Kidney glomerular epithelial cell (primary cell): Measurements from ENCODE around the gene SEC31B.

ENCODE experiments used
- DNase-seq: peaks from one replicate; lab custom pipeline; 2025; lab: John Stamatoyannopoulos, UW

SEC31B gene, protein sequence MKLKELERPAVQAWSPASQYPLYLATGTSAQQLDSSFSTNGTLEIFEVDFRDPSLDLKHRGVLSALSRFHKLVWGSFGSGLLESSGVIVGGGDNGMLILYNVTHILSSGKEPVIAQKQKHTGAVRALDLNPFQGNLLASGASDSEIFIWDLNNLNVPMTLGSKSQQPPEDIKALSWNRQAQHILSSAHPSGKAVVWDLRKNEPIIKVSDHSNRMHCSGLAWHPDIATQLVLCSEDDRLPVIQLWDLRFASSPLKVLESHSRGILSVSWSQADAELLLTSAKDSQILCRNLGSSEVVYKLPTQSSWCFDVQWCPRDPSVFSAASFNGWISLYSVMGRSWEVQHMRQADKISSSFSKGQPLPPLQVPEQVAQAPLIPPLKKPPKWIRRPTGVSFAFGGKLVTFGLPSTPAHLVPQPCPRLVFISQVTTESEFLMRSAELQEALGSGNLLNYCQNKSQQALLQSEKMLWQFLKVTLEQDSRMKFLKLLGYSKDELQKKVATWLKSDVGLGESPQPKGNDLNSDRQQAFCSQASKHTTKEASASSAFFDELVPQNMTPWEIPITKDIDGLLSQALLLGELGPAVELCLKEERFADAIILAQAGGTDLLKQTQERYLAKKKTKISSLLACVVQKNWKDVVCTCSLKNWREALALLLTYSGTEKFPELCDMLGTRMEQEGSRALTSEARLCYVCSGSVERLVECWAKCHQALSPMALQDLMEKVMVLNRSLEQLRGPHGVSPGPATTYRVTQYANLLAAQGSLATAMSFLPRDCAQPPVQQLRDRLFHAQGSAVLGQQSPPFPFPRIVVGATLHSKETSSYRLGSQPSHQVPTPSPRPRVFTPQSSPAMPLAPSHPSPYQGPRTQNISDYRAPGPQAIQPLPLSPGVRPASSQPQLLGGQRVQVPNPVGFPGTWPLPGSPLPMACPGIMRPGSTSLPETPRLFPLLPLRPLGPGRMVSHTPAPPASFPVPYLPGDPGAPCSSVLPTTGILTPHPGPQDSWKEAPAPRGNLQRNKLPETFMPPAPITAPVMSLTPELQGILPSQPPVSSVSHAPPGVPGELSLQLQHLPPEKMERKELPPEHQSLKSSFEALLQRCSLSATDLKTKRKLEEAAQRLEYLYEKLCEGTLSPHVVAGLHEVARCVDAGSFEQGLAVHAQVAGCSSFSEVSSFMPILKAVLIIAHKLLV

DNA sequence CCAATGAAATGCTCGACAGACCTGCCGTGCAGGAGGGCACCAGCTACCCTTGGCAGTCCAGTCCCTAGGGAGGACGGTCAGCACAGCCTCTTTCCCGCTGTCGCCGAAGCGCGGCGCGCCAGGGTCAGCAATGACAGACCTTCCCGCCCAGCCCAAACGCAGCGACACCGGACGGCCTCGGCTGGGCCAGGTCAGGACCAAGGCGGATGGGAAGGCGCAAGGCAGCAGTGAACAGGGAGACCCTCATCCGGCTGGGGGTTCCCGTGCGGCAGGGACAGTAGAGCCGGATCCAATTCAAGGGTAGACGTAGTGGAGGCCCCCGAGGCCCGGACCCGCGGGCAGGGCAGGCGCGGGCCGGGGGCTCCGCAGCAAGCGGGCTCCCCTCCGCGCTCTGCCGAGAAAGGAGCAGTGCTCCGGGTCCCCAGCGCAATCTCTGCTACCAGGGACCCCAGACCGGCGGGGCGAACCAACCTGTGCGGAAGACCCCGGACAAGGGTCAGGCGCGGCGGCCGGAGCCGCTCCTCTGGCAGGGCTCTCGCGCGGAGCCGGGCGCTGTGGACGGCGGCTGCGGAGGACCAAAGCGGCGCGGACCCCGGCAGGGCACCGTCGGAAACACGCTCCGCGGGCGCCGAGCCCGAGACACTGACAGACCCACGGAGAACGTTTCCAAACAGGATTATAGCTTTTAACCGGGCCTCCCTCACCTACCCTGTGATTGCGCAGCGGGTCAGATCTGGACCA lies at the start of gene SEC31B:
Gene SEC31B (minus strand): TSS at position 551 of the 741 bp plus-strand sequence. CDS start 2,909 bp downstream, outside the sequence.
- no peak for DNase-seq

DNA sequence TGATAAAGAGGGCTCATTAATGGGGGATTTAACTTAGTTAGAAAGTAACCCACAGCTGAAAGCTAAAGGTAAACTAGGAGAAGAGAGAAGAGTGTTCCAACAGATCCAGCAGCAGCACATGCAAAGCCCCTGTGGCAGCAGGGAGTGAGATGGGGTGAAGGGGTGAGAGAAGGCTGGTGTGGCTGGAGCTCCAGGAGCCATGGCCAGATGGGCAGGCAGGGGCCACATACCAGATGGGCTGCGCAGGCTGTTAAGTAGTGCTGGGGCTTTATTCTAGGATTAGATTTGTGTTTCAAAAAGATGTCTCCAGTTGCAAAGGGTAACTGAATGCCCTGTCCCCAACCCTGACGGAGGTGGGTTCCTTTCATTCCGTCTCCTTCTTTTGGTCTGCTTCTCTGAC lies 49.3 kb upstream of the SEC31B start:
- no peak for DNase-seq

DNA sequence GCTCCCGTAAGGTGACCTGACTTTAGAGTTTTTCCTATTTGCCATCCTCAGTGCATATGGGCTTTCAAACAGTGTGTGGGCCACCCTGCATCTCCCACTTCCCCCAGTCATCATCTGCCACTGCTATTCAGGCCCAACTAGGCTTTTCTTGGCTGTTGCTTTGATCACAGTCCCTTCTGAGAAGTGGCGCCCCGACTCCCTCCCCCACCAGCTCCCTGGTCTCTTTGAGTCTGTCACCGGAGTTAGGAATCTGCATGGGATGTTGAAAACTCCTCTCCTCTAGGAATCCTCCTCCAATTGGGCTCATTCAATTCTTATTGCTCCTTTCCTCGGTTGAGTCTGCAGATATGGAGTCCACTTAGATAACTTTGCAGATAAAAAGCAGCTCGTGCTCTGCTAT lies 48.2 kb upstream of the SEC31B start:
- DNase-seq: no peak

DNA sequence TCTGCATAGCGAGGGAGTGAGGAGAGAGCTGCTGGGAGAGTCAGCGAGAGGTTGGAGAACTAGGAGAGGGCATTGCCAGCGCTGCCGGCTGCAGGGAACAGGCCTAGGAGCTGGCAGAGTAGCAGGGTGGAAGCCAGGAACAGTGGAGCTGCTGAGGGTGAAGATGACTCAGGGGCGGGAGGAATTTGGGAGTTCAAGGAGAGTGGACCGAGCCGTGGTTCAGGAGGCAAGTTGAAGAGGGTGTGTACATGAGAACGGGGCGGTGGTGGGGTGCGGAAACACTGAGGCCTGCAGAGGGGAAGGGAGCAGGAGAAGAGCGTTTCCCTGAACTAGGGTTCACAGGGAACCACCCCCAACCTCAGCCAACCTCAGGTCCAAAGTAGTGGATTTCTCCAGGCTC lies 47.6 kb upstream of the SEC31B start:
- DNase-seq: no peak

DNA sequence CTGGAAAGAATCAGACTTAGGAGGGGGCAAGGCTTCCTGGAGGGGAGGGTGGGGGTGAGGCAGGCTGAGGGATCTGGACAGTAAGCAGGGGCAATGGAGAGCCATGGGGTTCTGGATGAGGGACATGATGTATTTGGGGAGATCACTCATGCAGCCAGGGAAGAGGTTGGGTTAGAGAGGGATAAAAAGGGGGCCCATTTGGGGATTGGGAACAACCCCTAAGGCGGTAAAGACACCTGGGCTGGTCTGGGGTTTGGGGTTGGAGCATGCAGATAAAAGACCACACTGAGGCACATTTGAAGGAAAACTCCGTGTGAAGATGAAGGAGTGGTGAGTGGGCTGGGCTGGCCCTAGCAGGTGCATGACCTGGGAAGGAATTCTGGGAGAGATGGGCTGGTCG lies 46.9 kb upstream of the SEC31B start:
- DNase-seq: no peak

DNA sequence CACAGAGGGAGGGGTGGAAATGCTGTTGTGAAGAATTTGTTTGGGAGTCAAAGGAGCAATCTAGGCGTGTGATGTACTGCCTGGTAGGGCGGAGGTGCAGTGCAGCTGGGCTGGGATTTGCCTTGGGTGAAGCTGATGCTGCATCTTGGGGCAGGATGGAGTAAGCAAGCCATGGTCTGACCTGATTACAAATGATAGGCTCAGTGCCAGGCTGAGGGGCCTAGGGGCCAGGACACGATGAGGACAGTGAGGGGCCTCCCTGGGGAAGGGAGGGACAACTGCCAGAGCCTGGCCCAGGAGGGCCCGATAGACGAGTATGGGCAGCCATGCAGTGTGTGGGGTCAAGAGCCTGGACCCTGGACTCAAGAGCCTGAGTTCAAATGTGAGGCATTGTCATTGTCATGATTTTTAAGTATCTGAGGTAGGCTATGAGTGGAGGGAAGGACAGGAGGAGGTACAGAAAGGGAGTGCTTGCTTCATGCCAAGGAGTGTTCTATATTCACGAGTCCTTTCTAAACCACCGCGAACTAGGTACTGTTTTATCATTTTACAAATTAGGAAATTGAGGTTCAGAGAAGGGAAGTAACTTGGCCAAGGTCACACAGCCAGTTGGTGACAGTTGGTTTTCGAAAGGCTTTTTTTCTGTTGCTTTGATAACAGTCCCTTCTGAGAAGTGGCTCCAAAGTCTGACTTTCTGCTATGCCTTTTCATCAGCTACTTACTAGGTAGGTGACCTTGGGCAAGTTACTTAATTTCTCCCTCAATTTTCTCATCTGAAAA lies 45.7 kb upstream of the SEC31B start:
- no peak for DNase-seq

DNA sequence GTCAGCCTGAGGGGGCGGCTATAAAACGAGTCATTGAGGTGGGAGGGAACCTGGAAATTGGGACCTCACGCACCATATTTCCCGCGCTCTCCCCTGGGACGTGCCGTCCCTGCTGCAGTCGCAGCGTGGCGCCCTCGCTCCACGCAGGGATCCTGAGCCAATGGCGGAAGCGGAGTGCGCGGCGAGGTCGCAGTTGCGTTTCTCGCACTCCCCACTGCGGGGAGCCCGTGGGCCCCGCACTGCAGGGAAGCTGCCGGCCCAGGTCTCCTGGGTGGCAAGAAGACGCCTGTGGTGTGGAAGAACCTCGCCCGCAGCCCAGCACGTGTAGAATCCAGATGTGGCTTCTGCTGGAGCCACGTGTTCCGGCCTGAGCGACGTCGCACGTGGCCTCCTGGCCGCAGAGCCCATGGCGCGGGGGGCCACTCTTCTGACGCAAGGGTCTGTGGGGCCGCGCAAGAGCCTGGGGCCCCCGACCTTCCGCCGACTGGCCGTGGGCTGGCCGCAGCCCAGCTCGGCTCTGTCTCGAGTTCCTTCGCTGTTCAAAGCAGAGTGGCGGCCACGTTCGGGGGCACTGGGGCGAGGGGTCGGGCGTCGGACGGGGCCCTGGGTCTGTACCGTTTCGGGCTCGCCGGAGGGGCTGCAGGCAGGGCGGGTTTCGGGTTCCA lies 42.5 kb upstream of the SEC31B start:
- peak; percentile 66 for DNase-seq

DNA sequence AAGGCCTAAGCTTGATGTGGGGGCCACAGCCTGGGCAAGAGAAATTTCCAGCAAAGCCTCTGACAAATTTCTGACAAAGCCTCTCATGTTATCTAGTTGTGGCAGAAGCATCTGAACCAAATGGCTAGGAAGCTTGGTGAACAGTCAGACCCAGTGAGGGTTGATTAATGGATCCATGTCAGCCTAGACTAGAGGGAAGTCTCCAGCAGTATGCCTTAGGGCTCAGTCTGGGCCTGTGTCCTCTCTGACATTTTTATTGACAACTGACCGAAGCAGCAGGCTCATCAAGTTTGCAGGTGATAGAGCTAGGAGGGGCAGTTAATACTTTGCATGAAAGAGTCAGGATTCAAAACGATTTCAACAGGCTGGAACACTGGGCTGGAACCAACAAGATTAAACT lies 41.3 kb upstream of the SEC31B start:
- no peak for DNase-seq

DNA sequence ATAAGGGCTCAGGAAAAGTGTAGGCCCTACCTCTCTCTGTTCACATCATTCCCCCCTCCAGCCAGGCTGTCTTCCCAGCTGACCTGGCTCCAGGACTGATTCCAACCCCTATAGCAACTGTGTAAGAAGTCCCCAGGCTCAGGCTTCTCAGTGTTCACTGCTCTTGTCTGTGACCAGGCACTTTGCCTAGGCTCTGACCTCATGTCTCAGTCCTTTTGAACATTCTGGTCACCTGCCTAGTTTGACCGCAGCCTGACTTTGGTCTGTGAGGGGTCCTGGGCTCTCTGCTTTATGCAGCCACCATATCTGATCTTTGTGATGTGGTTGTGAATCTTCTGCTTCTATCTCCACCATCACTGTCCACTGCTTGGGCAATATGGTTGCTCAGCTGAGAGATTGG lies 40.6 kb upstream of the SEC31B start:
- DNase-seq: no peak

DNA sequence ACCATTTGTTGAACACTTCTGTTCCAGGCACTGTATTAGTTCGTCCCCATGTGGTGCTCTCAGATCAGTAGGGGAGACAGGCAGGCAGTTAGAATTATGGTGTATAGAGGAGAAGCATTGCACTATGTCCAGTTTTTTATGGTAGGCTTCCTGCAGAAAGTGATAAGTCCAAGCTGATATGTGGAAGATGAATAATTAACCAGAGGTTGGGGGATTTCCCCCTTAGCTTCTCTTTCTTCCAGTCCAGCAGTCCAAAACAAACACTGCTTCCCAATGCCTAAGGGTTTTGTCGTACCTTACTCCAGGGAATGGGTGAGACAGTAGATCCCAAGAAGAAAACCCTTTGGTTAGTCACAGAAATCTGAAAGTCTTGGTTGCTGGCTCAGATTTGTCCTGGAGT lies 35.2 kb upstream of the SEC31B start:
- peak; percentile 87 for DNase-seq

DNA sequence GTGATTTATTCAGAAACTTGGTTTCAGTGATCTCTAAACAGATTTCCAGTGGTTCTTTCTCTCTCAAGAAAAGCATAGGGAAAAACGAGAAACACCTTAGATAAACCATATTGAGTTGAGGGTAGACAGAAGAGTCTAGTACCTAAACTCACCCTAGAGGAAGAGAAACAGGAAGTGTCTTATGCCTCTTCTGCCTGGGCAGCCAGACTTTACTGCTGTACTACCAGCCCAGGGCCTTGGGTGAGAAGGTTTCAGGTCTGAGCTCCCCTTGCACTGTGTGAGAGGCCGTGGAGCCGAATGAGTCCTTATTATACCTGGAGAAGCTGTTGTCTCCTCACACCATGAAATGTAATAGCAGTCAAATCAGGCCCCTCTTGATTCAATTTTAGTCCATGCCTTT lies 34.3 kb upstream of the SEC31B start:
- no peak for DNase-seq

DNA sequence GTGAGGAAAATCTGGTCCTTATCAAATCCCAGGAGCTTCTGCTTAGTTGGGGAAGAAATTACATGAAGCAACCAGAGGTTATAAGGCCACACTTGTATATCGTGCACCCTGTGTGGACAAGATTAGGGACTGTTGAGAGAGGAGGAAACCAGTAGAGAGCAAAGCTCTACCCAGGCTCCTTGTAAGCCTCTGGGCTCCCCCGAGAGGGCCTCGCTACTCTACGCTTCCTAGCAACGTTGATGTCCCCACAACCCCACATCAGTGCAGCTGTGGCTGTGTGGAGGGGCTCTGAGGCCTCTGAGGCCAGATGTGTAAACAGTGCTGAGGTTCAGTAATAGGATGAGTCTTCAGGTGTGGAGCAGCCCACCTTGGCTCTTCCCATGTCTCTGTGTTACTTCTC lies 32.1 kb upstream of the SEC31B start:
- no peak for DNase-seq

DNA sequence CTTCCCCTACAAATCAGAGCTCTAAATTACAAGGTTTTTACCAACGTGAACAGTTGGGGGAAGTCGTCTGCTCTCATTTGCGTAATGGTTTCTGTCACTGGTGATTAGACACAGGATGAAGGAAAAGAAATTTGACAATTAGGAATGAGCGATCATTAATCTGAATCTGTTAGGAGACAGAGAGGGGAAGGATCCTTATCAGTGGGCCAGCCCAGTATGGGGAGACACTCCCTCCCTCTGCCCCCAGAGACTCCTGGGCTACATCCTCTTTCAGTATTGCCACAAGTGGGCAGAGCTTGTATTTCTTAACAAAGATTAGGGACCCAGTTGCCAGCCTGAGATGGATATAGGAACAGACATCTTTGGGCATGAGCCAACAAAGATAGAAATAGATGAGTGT lies 31.5 kb upstream of the SEC31B start:
- DNase-seq: no peak

DNA sequence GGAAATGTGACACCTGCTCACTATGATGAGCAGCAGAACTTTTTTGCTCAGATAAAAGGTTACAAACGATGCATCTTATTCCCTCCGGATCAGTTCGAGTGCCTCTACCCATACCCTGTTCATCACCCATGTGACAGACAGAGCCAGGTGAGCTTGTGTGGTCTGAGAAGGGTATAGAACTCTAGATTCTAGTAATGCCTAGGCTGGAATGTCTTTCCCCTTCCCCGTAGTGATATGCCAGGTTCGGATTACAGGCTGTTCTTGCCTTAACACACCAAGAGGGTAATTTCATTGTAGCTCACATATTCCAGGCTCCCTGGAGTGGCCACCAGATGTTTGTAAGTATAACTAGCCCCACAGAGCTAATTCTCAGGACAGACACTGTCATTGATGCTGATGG lies 25.3 kb upstream of the SEC31B start:
- no peak for DNase-seq

DNA sequence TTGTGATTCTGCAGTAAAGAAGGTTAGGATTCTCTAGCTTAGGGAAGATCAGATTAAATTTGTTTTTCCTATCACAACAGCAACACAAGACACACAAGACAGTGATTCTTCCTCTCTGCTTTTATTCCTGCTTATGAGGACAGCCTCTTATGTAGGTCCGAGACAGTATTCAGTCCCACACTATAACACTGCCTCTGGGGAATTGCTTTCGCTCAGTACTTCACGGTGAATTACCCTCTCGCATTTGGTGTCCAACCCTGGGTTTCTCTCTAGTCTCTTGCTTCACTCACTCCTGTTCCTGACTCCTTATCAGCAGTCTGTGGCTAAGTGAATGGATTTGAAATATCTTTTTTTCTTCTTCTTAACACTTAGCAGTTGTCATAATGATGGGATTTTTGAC lies 17.8 kb upstream of the SEC31B start:
- no peak for DNase-seq

DNA sequence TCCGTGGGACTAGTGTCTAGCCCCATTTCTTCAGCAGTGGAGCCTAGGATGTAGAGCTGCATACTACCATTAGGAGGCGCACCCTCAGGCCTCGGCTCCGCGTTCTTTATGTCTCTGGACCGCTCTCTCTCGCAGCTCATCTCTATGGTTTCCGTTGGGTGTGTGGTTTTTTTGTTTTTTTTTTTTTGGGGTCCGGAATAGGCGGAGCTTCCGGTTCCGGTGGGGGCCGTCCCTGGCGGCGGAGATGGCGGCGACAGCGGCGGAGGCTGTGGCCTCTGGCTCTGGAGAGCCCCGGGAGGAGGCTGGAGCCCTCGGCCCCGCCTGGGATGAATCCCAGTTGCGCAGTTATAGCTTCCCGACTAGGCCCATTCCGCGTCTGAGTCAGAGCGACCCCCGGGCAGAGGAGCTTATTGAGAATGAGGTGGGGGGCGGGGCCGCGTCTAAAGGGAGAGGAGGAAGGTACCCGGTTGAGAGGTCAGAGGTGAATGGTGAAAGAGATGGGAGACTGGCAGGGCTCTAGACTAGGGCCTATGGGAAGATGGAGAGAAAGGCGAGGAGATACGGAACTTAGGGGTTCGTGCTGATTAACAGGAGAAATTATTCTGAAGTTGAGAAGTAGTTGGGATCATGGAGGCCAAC lies 16.2 kb upstream of the SEC31B start, which contains the start of gene HIF1AN:
Gene HIF1AN (plus strand): TSS at position 229 of the 639 bp plus-strand sequence. CDS start 16 bp downstream, at position 245.
- peak; percentile 87 for DNase-seq

DNA sequence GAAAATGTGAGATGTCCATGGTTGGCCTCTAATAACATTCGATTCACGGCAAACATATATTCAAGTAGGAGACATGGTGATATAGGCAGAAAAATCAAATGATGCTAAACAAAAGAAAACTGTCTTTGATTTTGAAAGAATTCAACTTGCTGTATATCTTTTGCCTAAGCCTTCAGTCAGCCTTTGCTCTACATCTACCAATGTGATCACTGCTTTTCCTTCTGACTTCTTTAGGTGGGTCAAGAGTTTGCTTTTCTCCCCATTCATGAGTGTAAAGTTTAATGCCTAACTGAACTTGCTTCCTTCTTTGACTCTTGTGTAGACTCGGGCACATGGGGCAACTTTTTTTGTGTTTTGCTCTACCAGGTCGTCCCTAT lies 15.7 kb upstream of the SEC31B start:
- no peak for DNase-seq

DNA sequence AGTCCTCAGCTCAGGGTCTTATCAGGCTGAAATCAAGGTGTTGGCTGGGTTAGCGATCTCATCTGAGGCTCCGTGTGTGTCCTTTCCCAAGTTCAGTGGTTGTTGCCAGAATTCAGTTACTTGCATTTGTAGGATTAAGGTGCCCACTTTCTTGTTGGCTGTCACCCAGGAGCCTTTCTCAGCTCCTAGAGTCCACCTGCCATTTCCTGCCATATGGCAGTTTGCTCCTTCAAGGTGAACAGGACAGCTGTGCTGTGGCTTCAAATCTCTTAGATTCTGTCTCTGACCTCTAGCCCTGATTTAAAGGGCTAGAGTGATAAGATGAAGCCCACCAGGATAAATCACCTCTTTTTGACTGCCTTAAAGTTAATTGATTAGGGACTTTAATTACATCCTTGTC lies 15.1 kb upstream of the SEC31B start:
- no peak for DNase-seq

DNA sequence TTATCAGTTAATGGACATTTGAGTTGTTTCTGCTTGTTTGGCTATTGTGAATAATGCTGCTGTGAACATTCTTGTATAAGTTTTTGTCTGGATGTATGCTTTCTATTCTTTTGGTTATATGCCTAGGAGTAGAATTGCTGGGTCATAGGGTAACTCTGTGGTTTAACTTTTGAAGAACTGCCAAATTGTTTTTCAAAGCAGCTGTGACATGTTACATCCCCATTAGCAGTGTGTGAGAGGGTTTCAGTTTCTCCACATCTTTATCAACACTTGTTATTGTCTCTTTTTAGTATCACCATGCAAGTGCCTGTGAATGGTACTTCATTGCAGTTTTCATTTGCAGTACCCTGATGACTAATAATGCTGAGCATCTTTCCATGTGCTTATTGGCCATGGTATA lies 12.1 kb upstream of the SEC31B start:
- DNase-seq: no peak
